Stimulated activated CD8-positive, alpha-beta memory T cell treated with anti-CD3 and anti-CD28 coated beads, Interleukin-2, amount 100 ng/mL, for 48 hours (primary cell): Measurements from ENCODE around the gene DCLRE1B.

Source experiments
- DNase-seq, 2 donors: peaks; one replicate each; pipeline ENCODE4 v3.0.0-alpha.2; 2020; ENCODE audit warnings: low read depth in 2 of 2

The DCLRE1B gene

DNA sequence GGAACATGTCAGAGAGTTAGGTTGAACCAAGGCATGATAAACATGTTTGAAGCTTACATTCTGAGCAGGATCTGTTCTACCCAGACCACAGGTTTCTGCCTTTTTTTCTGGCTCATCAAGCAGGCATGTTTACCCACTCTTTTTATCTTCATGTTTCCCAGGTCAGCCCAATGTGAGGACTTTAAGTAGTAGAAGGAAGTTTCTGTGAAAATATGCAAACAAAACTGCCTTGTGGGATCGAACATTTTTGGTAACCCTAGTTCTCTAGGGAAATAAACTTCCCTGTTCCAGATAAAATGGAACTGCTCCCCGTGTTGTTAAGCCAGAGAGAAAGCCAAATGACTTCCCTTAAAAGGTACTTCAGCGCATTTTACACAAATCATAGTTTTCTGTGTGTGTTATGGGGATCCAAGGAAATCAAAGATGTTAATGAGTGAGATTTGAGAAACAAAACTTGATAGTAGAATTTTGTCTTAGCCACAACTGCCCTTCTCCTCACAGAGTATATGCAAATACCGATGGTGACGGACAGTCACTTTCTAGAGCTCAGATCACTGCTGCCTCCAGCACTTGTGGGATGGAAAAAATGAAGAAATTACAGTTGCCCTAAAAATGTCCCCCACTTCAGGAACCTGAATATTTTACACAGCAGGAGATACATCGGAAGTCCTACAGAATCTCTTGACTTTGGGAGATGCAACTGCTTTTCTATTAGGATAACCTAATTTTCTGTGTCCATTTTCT lies 23.2 kb downstream of the DCLRE1B start:
- no peak for DNase-seq

- peak; percentile 85 to 89 for DNase-seq
These were observed 24.0 kb downstream of the DCLRE1B start, which contains the start of gene HIPK1 for GRCh38 chr1:113928941-113929749. Gene HIPK1 (plus strand): TSS chr1:113929324.

DNA sequence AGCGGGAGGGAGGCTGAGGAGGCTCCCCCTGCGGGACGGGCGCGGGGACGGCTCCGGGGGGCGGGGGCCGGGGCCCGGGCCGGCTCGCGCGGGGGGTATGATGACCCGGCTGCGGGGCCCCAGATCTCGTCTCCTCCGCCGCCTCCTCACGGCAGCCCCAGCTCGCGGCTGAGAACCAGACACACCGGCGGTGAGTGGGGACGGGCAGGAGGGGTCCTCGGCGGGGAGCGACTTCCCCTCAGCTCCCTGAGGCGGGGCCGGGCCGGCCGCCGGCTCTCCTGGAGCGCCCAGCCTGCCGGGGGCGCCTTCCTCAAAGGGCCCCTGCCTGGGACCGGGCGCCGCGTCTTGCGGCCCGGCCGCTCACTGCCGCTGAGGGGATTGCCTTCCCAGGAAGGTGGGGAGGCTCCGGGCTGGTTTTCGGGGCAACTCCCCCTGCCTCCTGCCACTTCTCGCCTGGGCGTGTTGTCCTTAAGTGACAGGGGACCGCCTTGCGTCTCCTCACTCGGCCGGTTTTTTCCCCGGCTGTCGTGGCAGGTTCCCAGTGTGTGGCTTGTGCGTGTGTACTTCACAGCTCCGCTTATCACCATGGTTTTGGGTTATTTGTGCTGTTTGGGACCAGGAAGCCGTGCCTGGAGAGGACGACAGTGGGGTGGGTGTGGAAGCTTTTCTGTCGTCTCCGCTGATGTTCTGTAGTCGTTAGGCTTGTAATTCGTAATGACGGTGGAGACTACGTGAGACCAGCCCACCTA lies 24.8 kb downstream of the DCLRE1B start:
- peak; percentile 36 for DNase-seq

DNA sequence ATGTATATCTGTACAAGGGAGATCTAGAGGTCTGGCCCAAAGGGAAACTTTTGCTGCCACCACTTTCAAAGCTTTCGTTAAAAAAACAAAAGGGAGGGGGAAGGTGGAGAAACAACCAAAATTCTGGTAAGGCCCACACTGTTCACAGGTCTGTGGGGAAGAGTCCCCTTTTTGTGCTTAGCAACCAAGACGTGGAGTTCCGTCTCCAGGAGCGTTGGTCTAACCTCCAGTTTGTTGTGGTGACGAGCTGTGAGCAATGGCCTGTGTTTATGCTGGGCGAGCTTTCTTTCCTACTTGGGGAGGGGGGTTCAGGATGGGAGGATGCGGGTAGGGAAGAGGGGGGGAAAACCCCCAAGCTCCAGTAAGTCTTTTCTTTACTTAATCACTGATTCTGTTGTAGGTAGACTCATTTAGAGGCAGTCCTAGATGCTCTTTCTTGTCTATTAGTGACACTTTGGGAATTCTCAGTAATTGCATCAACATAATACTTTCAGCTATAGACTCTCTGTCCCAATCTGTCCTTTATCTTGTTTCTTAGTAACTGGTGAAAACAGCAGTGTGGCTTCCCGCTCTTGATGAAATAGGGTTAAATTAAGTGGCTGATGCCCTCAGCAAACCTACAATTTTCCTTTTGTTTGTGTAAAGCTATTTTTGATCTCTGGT lies 25.5 kb downstream of the DCLRE1B start:
- DNase-seq = peak; percentile 25 to 54

- no peak for DNase-seq
These were observed 26.3 kb downstream of the DCLRE1B start for GRCh38 chr1:113931451-113931851.

- no peak for DNase-seq
These were observed 28.9 kb downstream of the DCLRE1B start for GRCh38 chr1:113934006-113934405.

DNA sequence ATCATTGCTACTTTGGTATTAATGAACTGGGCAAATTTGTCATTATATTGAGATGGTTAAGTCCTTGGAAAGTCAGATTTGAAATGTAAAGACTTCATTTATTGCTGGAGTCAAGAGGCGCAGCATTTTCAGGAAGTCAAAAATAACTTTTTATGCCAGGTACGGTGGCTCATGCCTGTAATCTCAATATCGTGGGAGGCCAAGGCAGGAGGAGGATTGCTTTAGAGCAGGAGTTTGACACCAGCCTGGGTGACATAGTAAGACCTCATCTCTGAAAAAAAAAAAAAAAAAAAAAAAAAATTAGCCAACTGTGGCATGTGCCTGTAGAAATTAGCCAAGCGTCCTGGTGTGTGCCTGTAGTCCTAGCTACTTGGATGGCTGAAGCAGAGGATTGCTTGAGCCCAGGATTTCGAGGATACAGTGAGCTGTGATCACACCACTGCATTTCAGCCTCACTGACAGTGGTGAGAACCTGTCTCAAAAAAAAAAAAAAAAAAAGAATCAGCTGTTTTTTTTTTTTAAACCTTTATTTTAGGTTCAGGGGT lies 29.5 kb downstream of the DCLRE1B start:
- no peak for DNase-seq

- no peak for DNase-seq
These were observed 30.1 kb downstream of the DCLRE1B start for GRCh38 chr1:113935176-113935575.

- no peak for DNase-seq
These were observed 30.8 kb downstream of the DCLRE1B start for GRCh38 chr1:113935970-113936369.

DNA sequence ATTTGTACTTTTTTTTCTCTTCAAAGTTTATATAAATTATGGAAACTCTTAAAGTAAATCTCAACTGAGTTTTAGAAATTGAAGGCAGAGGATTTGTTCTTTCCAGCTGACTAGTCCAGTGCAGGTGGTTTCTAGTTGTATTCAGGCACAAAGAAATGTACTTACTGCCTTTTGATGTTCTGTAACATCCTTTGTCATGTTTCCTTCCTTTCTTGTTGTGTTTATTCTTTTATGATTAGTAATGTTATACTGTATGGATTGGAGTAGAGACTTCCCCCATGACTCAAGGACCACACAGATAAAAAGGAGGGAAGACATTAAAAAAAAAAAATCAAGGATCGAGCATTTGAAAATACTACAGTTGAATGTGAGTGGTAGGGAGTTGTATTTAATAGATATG lies 32.0 kb downstream of the DCLRE1B start:
- DNase-seq = no peak

GRCh38 chr1:113938192-113938591 lies 33.1 kb downstream of the DCLRE1B start:
- no peak for DNase-seq

DNA sequence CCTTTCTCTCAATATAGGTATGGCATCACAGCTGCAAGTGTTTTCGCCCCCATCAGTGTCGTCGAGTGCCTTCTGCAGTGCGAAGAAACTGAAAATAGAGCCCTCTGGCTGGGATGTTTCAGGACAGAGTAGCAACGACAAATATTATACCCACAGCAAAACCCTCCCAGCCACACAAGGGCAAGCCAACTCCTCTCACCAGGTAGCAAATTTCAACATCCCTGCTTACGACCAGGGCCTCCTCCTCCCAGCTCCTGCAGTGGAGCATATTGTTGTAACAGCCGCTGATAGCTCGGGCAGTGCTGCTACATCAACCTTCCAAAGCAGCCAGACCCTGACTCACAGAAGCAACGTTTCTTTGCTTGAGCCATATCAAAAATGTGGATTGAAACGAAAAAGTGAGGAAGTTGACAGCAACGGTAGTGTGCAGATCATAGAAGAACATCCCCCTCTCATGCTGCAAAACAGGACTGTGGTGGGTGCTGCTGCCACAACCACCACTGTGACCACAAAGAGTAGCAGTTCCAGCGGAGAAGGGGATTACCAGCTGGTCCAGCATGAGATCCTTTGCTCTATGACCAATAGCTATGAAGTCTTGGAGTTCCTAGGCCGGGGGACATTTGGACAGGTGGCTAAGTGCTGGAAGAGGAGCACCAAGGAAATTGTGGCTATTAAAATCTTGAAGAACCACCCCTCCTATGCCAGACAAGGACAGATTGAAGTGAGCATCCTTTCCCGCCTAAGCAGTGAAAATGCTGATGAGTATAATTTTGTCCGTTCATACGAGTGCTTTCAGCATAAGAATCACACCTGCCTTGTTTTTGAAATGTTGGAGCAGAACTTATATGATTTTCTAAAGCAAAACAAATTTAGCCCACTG lies 35.5 kb downstream of the DCLRE1B start:
- DNase-seq = peak; percentile 37 to 41

DNA sequence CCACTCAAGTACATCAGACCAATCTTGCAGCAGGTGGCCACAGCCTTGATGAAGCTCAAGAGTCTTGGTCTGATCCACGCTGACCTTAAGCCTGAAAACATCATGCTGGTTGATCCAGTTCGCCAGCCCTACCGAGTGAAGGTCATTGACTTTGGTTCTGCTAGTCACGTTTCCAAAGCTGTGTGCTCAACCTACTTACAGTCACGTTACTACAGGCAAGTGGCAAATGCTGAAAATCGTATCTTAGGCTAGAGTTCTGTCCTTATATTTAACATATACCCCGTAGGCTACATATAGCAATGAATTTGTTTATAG lies 36.1 kb downstream of the DCLRE1B start:
- no peak for DNase-seq

DNA sequence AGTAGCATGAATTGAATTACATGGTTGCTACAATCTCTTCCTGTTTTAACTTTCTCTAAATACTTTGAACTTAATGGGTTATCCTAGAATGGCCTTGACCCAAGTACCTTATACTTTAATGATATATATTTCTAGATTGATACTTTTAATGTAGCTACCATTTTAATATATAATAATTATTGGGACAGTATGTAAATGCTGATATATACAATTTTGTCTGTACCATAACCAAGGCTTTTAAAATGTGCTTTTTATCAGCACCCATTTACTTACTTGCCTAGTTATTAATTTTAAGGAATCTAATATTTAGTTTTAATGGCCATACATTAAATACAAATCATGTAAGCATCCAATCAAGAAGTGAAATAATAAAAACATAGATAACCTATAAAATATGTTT lies 37.4 kb downstream of the DCLRE1B start:
- no peak for DNase-seq

GRCh38 chr1:113943028-113943811 lies 38.1 kb downstream of the DCLRE1B start:
- no peak for DNase-seq

GRCh38 chr1:113945329-113945728 lies 40.2 kb downstream of the DCLRE1B start:
- DNase-seq = no peak

DNA sequence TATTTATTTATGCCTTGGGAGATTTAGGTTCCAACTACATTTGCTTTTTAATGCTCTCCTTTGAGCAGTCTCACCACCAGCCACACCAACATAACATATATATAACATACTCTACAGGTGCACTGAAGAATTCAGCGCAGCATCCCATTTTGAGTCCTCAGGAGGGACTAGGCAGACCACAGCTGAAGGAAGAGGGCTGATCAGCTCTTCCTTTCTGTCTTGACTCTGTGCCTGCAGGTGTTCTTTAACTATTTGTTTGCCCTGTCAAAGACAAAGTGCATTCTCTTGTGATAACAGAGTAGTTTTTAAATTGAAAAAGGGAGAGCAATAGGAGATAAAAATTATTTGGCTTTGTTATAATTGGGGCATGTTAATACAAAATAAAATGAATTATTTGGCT lies 41.0 kb downstream of the DCLRE1B start:
- no peak for DNase-seq

- DNase-seq = no peak
These were observed 41.7 kb downstream of the DCLRE1B start for GRCh38 chr1:113946678-113947387.

DNA sequence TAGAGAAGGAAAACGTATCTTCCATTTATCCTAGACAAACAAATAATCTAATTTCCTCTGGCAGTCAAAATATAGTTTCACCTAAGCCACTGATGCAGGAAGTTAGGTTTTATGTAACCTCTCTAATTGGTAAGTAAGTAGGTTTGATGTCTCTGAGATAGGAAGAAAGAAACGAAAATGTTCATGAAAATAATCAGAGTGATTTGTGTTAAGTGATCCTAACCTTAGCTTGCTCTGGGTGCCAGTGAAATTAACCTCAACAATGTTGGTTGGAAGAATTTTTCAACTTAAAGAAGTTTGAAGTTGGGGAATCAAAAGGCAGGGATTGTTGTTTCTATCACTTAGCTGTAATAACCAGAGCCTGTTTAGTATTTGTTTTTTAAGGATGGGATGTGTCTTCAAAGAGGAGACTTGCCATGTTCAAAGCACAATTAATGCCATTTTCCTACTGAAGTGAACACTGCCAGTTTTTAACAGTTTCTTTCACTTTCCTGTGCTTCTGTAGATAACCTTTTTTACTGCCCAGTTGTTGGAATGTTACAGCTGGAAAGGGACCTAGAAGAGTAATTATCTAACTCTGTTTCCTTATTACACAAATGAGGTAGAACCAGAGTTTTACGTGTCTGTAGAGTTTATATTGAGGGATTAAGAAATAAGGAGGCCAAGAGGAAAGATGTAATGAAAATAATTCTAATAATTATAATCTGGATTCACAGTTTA lies 42.4 kb downstream of the DCLRE1B start:
- DNase-seq = no peak
